HL-60 (cell line): ENCODE measurements around the gene GRIN1.

ENCODE experiments used
- DNase-seq, 2 experiments: peaks; one replicate each; pipeline ENCODE4 v3.0.0-alpha.2; 2010 to 2020; ENCODE audit warnings: low read depth in 1 of 2, low spot score in 1 of 2
- H3K27ac ChIP-seq: fragments of 250-450 bp; sonication (Bioruptor Pico); replicated peaks from 2 replicates; pipeline ENCODE4 v1.5.1; 2020; ENCODE audit warnings: mild to moderate bottlenecking, moderate library complexity
- H3K27me3 ChIP-seq: fragments of 250-450 bp; sonication (Bioruptor Pico); 2 replicates; pipeline ENCODE4 v1.5.1; 2021; ENCODE audit warnings: mild to moderate bottlenecking, moderate library complexity; ENCODE audit not compliant: insufficient read depth, poor library complexity, severe bottlenecking
- H3K4me3 ChIP-seq: replicated peaks from 2 replicates; pipeline ENCODE4 v1.5.1; 2011; ENCODE audit warnings: mild to moderate bottlenecking, control low read depth, low read length; ENCODE audit not compliant: insufficient read depth
- CTCF ChIP-seq: IDR thresholded peaks from one replicate; pipeline ENCODE4 v1.5.1; 2011; ENCODE audit warnings: low read length, control low read depth, inconsistent platforms; ENCODE audit not compliant: insufficient read depth
- GABPA ChIP-seq: IDR thresholded peaks from 2 replicates; pipeline ENCODE4 v1.6.1; 2012; ENCODE audit warnings: low read depth
- POLR2AphosphoS5 ChIP-seq: IDR thresholded peaks from 2 replicates; pipeline ENCODE4 v1.6.1; 2012; ENCODE audit warnings: low read depth
- REST ChIP-seq: IDR thresholded peaks from 2 replicates; pipeline ENCODE4 v1.6.1; 2012; ENCODE audit warnings: low read depth; ENCODE audit not compliant: insufficient replicate concordance
- SPI1 ChIP-seq: IDR thresholded peaks from 2 replicates; pipeline ENCODE4 v1.6.1; 2012; ENCODE audit warnings: low read depth, mild to moderate bottlenecking, borderline replicate concordance
- long read RNA-seq: library from polyadenylated mRNA; unstranded; transcript quantifications from one replicate; pipeline ENCODE4 v2.0.0, GENCODE V29; 2020

The GRIN1 gene
- long read RNA-seq: 0 reads

GRCh38 chr9:137138722-137139467, at the start of gene GRIN1:
Gene GRIN1 (plus strand): TSS chr9:137139154. CDS start chr9:137139487, 333 bp downstream.
- Histone ChIP-seq H3K27me3 (peaks cover 45% of the 10 kb centered on the region), H3K4me3 (no peak within 1 kb of the TSS), H3K27ac (no peak within 1 kb of the TSS)
- DNase-seq: no peak
- TF ChIP-seq REST: peak; percentile 93
- no peak for TF ChIP-seq CTCF

GRCh38 chr9:137089232-137089947, 49.6 kb upstream of the GRIN1 start:
- Histone ChIP-seq H3K4me3 (no peak overlapping the region), H3K27ac (no peak overlapping the region), H3K27me3 (no peaks in the 10 kb centered on the region)
- TF ChIP-seq REST: no peak
- 0 out of 2 replicates have a peak, but pooled peaks have one; percentile 48 for TF ChIP-seq SPI1
- peak in 1 of 2 experiments; percentile 28 for DNase-seq

GRCh38 chr9:137095664-137096517, 43.1 kb upstream of the GRIN1 start:
- TF ChIP-seq CTCF: no peak
- TF ChIP-seq SPI1: no peak
- no peak for TF ChIP-seq REST
- no peak for TF ChIP-seq GABPA
- TF ChIP-seq POLR2AphosphoS5: no peak
- Histone ChIP-seq H3K27me3 (no peaks in the 10 kb centered on the region), H3K4me3 (no peak overlapping the region), H3K27ac (no peak overlapping the region)
- no peak for DNase-seq
